A204.1 (cell line): ENCODE data around the gene NUDC.

Experiments
- FAIRE-seq: peaks from 2 replicates; lab custom pipeline; 2012; peaks lifted over from hg19 to GRCh38; lab: Jason Lieb, UNC

NUDC gene

GRCh38 chr1:26991310-26992116 lies 70.0 kb downstream of the NUDC start:
- no peak for FAIRE-seq

GRCh38 chr1:26993237-26994019 lies 71.9 kb downstream of the NUDC start, which contains the start of gene TRNP1:
Gene TRNP1, plus strand, starts transcription at chr1:26993692. Its CDS starts 95 bp downstream, at chr1:26993787.
- FAIRE-seq: no peak

GRCh38 chr1:26994020-26994786 lies 72.7 kb downstream of the NUDC start:
- FAIRE-seq: no peak

GRCh38 chr1:26994787-26995517 lies 73.4 kb downstream of the NUDC start:
- no peak for FAIRE-seq

GRCh38 chr1:26996024-26996423 lies 74.5 kb downstream of the NUDC start:
- no peak for FAIRE-seq
